ENCODE results near the gene RAB13. TPM values are rescaled to one million over a fixed set of nuclear protein-coding genes. Genes with fewer than 3 reads are reported as not detected.

RAB13 gene
- total and polyA plus RNA-seq, 2 of the 13 experiments (the other 11 are each of a cell fraction or from before 2014, with no cell fraction given) = 15.9 to 24.7 TPM

DNA sequence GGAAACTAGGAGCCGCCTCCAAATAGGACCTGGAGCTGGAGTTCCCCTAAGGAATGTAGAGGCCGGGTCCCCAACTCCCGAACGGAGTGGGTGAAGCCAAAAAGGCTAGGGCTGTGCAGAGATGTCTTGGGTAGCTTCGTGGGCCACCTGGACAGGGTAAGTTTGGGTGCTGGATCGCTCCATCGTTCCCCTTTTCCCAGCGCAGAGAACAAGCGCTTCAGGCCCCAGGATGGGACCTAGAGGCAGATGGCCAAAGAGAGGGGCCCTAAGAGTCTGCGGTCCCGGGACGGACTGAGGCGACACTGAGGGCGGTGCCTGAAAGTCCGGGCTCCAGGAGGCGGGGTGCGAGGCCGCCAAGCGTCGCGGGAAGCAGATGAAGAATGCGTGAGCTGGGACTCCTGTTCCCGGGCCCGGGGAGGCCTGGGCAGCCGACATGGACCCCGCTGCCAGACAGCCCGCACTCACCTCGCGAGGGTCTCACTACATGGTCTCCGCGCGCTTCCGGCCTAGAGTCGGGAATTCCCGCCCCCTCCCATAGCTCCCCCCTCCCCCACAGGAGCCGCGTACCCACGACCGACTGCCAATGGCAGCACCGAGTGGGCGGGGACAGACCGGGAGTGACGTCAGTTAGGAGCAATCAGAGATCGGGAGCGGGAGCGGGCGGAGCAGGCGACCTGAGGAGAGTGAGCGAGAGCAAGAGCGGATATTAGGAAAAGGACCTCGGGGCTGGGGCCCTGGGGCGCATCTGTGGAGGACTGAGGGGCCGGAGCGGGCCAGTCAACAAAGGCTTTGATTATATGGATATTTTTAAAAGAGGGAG, 22.9 kb downstream of the RAB13 start, which contains the start of gene SLC39A1 (continued):
- TF ChIP-seq, protein P1, sequence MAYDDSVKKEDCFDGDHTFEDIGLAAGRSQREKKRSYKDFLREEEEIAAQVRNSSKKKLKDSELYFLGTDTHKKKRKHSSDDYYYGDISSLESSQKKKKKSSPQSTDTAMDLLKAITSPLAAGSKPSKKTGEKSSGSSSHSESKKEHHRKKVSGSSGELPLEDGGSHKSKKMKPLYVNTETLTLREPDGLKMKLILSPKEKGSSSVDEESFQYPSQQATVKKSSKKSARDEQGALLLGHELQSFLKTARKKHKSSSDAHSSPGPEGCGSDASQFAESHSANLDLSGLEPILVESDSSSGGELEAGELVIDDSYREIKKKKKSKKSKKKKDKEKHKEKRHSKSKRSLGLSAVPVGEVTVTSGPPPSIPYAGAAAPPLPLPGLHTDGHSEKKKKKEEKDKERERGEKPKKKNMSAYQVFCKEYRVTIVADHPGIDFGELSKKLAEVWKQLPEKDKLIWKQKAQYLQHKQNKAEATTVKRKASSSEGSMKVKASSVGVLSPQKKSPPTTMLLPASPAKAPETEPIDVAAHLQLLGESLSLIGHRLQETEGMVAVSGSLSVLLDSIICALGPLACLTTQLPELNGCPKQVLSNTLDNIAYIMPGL (CRISPR knock-in tag; IDR thresholded peaks at IDR 0.05; ENCODE audit: borderline replicate concordance in 1 of 2, low read depth in 1 of 2) = peak in 1 of 2 experiments; percentile 59; a peak in 3 of 4 replicates
- TF ChIP-seq SIX4 (CRISPR knock-in tag; IDR thresholded peaks at IDR 0.05) (no peak), ESRRA (CRISPR knock-in tag; IDR thresholded peaks at IDR 0.05; ENCODE audit: low read depth) (peak; percentile 14; the same call in 1 of the 2 replicates), ZNF616 (CRISPR knock-in tag; IDR thresholded peaks at IDR 0.05; ENCODE audit: low read depth) (peak; percentile 56; the same call in 1 of the 2 replicates), SPEN (CRISPR knock-in tag; IDR thresholded peaks at IDR 0.05; ENCODE audit: low read depth) (peak; percentile 71), NFYC (CRISPR knock-in tag; IDR thresholded peaks at IDR 0.05) (peak; percentile 93), ZNF782 (CRISPR knock-in tag; IDR thresholded peaks at IDR 0.05; ENCODE audit: borderline replicate concordance) (peak; percentile 30; the same call in 1 of the 2 replicates), CCDC6 (CRISPR knock-in tag; IDR thresholded peaks at IDR 0.05) (peak; percentile 47; the same call in 1 of the 2 replicates), ZNF501 (CRISPR knock-in tag; IDR thresholded peaks at IDR 0.05) (peak; percentile 76; the same call in 1 of the 2 replicates), FOXK1 (CRISPR knock-in tag; IDR thresholded peaks at IDR 0.05; ENCODE audit: borderline replicate concordance, low read depth) (peak; percentile 64; the same call in 1 of the 2 replicates), BCL6 (CRISPR knock-in tag; IDR thresholded peaks at IDR 0.05) (0 out of 2 replicates have a peak, but pooled peaks have one; percentile 12), U2AF2 (IDR thresholded peaks at IDR 0.05; ENCODE audit: low read depth, low read length) (no peak), ZNF598 (CRISPR knock-in tag; IDR thresholded peaks at IDR 0.05; ENCODE audit: borderline replicate concordance) (no peak), STAT5B (CRISPR knock-in tag; IDR thresholded peaks at IDR 0.05) (no peak), ZNF282 (IDR thresholded peaks at IDR 0.05; ENCODE audit: partially characterized antibody) (no peak), ELF3 (CRISPR knock-in tag; IDR thresholded peaks at IDR 0.05) (peak; percentile 45; the same call in 1 of the 2 replicates)
- TF ChIP-seq, protein P2, sequence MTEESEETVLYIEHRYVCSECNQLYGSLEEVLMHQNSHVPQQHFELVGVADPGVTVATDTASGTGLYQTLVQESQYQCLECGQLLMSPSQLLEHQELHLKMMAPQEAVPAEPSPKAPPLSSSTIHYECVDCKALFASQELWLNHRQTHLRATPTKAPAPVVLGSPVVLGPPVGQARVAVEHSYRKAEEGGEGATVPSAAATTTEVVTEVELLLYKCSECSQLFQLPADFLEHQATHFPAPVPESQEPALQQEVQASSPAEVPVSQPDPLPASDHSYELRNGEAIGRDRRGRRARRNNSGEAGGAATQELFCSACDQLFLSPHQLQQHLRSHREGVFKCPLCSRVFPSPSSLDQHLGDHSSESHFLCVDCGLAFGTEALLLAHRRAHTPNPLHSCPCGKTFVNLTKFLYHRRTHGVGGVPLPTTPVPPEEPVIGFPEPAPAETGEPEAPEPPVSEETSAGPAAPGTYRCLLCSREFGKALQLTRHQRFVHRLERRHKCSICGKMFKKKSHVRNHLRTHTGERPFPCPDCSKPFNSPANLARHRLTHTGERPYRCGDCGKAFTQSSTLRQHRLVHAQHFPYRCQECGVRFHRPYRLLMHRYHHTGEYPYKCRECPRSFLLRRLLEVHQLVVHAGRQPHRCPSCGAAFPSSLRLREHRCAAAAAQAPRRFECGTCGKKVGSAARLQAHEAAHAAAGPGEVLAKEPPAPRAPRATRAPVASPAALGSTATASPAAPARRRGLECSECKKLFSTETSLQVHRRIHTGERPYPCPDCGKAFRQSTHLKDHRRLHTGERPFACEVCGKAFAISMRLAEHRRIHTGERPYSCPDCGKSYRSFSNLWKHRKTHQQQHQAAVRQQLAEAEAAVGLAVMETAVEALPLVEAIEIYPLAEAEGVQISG (CRISPR knock-in tag; IDR thresholded peaks at IDR 0.05) = peak; percentile 50; the same call in 1 of the 2 replicates
- TF ChIP-seq, protein P3, sequence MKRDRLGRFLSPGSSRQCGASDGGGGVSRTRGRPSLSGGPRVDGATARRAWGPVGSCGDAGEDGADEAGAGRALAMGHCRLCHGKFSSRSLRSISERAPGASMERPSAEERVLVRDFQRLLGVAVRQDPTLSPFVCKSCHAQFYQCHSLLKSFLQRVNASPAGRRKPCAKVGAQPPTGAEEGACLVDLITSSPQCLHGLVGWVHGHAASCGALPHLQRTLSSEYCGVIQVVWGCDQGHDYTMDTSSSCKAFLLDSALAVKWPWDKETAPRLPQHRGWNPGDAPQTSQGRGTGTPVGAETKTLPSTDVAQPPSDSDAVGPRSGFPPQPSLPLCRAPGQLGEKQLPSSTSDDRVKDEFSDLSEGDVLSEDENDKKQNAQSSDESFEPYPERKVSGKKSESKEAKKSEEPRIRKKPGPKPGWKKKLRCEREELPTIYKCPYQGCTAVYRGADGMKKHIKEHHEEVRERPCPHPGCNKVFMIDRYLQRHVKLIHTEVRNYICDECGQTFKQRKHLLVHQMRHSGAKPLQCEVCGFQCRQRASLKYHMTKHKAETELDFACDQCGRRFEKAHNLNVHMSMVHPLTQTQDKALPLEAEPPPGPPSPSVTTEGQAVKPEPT (CRISPR knock-in tag; IDR thresholded peaks at IDR 0.05; ENCODE audit: low read depth) = no peak
- TF ChIP-seq, protein P4, sequence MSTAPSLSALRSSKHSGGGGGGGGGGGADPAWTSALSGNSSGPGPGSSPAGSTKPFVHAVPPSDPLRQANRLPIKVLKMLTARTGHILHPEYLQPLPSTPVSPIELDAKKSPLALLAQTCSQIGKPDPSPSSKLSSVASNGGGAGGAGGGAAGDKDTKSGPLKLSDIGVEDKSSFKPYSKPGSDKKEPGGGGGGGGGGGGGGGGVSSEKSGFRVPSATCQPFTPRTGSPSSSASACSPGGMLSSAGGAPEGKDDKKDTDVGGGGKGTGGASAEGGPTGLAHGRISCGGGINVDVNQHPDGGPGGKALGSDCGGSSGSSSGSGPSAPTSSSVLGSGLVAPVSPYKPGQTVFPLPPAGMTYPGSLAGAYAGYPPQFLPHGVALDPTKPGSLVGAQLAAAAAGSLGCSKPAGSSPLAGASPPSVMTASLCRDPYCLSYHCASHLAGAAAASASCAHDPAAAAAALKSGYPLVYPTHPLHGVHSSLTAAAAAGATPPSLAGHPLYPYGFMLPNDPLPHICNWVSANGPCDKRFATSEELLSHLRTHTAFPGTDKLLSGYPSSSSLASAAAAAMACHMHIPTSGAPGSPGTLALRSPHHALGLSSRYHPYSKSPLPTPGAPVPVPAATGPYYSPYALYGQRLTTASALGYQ (CRISPR knock-in tag; IDR thresholded peaks at IDR 0.05) = 0 out of 2 replicates have a peak, but pooled peaks have one; percentile 45
